Activated T-helper 1 cell treated with Interleukin-2 at 50 U/mL for 16 hours (primary cell): ENCODE measurements around the gene LRP3.

ENCODE experiments used
- DNase-seq: peaks from one replicate; pipeline ENCODE4 v3.0.0-alpha.2; 2020; ENCODE audit warnings: low read depth

The LRP3 gene

GRCh38 chr19:33238481-33239149, 44.5 kb downstream of the LRP3 start:
- DNase-seq: no peak

- DNase-seq: no peak
These were observed 45.3 kb downstream of the LRP3 start for GRCh38 chr19:33239223-33239975.

GRCh38 chr19:33240181-33240771, 46.1 kb downstream of the LRP3 start:
- no peak for DNase-seq

GRCh38 chr19:33241091-33241529, 47.0 kb downstream of the LRP3 start:
- no peak for DNase-seq

GRCh38 chr19:33241530-33242101, 47.5 kb downstream of the LRP3 start:
- DNase-seq: no peak

- DNase-seq: no peak
These were observed 48.0 kb downstream of the LRP3 start for GRCh38 chr19:33242131-33242530.

GRCh38 chr19:33242911-33243310, 48.8 kb downstream of the LRP3 start:
- no peak for DNase-seq

- DNase-seq: no peak
These were observed 52.0 kb downstream of the LRP3 start for GRCh38 chr19:33245948-33246708.

- DNase-seq: no peak
These were observed 52.7 kb downstream of the LRP3 start for GRCh38 chr19:33246709-33247440.

- DNase-seq: no peak
These were observed 53.3 kb downstream of the LRP3 start for GRCh38 chr19:33247441-33247819.

GRCh38 chr19:33248104-33248503, 54.0 kb downstream of the LRP3 start:
- DNase-seq: no peak

GRCh38 chr19:33248553-33248953, 54.4 kb downstream of the LRP3 start:
- no peak for DNase-seq

- no peak for DNase-seq
These were observed 55.0 kb downstream of the LRP3 start for GRCh38 chr19:33248954-33249613.

- no peak for DNase-seq
These were observed 55.7 kb downstream of the LRP3 start for GRCh38 chr19:33249740-33250366.

GRCh38 chr19:33250500-33250899, 56.4 kb downstream of the LRP3 start:
- DNase-seq: no peak

GRCh38 chr19:33251076-33251475, 56.9 kb downstream of the LRP3 start:
- DNase-seq: no peak

- DNase-seq: no peak
These were observed 57.5 kb downstream of the LRP3 start for GRCh38 chr19:33251526-33252090.

GRCh38 chr19:33252418-33252962, 58.4 kb downstream of the LRP3 start:
- no peak for DNase-seq

- no peak for DNase-seq
These were observed 58.8 kb downstream of the LRP3 start for GRCh38 chr19:33252971-33253370.
